Prostate gland (tissue), 2 donors: ENCODE results near the gene PA2G4.

Source experiments
- POLR2A ChIP-seq: fragments of 450-650 bp; IDR thresholded peaks from one replicate; pipeline ENCODE4 v1.6.1; 2016; ENCODE audit warnings: antibody characterized with exemption, mild to moderate bottlenecking
- POLR2AphosphoS5 ChIP-seq: sonication (generic); formaldehyde crosslinking; IDR thresholded peaks from one replicate; pipeline ENCODE4 v1.6.1; 2017; ENCODE audit warnings: antibody characterized with exemption
- TF ChIP-seq, protein P1 (sequence below), 4 experiments: fragments of 200-600 bp in 2 of 4; fragments of 450-650 bp in 2 of 4; sonication (generic) in 2 of 4; IDR thresholded peaks; 1 replicate in 3 of 4; 2 replicates in 1 of 4; pipeline ENCODE4 v1.5.1; 2016 to 2019; ENCODE audit warnings: antibody characterized with exemption in 4 of 4, mild to moderate bottlenecking in 2 of 4, moderate library complexity in 2 of 4

DNA sequence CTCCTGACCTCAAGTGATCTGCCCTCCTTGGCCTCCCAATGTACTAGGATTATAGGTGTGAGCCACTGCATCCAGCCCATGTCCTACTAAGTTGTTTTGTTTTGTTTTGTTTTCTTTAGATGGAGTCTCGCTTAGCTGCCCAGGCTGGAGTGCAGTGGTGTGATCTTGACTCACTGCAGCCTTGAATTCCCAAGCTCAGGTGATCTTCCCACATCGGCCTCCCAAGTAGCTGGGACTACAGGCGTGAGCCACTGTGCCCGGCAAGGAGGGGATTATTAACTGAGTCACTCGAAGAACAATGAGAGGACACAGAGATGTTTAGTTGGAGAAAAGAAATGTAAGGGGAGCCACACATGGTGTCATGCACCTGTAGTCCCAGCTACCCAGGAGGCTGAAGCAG, 42.4 kb upstream of the PA2G4 start:
- TF ChIP-seq, protein P1, sequence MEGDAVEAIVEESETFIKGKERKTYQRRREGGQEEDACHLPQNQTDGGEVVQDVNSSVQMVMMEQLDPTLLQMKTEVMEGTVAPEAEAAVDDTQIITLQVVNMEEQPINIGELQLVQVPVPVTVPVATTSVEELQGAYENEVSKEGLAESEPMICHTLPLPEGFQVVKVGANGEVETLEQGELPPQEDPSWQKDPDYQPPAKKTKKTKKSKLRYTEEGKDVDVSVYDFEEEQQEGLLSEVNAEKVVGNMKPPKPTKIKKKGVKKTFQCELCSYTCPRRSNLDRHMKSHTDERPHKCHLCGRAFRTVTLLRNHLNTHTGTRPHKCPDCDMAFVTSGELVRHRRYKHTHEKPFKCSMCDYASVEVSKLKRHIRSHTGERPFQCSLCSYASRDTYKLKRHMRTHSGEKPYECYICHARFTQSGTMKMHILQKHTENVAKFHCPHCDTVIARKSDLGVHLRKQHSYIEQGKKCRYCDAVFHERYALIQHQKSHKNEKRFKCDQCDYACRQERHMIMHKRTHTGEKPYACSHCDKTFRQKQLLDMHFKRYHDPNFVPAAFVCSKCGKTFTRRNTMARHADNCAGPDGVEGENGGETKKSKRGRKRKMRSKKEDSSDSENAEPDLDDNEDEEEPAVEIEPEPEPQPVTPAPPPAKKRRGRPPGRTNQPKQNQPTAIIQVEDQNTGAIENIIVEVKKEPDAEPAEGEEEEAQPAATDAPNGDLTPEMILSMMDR (IDR thresholded peaks at IDR 0.05): no peak
- TF ChIP-seq POLR2A (no peak), POLR2AphosphoS5 (no peak)
